ENCODE measurements around the gene MAPRE3. TPM values are rescaled to one million over a fixed set of nuclear protein-coding genes. Genes with fewer than 3 reads are reported as not detected.

MAPRE3 gene
- total RNA-seq, 1 donor from 2014 or later = 57.4 TPM

- intact Hi-C loops (cut with micrococcal nuclease) = no loop called here
- Histone ChIP-seq H3K4me1 (peaks cover 15% of the 10 kb centered on the region), H3K4me3 (no peak overlapping the region), H3K36me3 (peaks cover 67% of the 10 kb centered on the region), H3K27ac (replicated peaks) (no peak overlapping the region), H3K9me3 (replicated peaks) (no peaks in the 10 kb centered on the region), H3K27me3 (ENCODE audit: low read depth) (no peaks in the 10 kb centered on the region)
- no peak for TF ChIP-seq CTCF (IDR thresholded peaks at IDR 0.05; ENCODE audit: borderline replicate concordance)
- DNase-seq = no peak
Measured at GRCh38 chr2:27039871-27040270, 69.4 kb downstream of the MAPRE3 start.

- Histone ChIP-seq H3K27me3 (ENCODE audit: low read depth) (no peaks in the 10 kb centered on the region), H3K36me3 (peaks cover 63% of the 10 kb centered on the region)
- intact Hi-C loops (cut with micrococcal nuclease) = no loop called here
Measured at GRCh38 chr2:27040282-27040681, 69.8 kb downstream of the MAPRE3 start.

GRCh38 chr2:27041752-27042151 lies 71.3 kb downstream of the MAPRE3 start:
- intact Hi-C loops (cut with micrococcal nuclease) = no loop called here
- Histone ChIP-seq H3K9me3 (replicated peaks) (no peaks in the 10 kb centered on the region), H3K27me3 (ENCODE audit: low read depth) (no peaks in the 10 kb centered on the region), H3K4me3 (no peak overlapping the region), H3K4me1 (peaks cover 8% of the 10 kb centered on the region), H3K36me3 (peaks cover 49% of the 10 kb centered on the region), H3K27ac (replicated peaks) (no peak overlapping the region)
- no peak for TF ChIP-seq CTCF (IDR thresholded peaks at IDR 0.05; ENCODE audit: borderline replicate concordance)
- no peak for DNase-seq

More at GRCh38 chr2:27040282-27040681, 69.8 kb downstream of the MAPRE3 start:
- peaks cover 11% of the 10 kb centered on the region for H3K4me1 ChIP-seq
- no peak overlapping the region for H3K27ac ChIP-seq (replicated peaks)
- no peak overlapping the region for H3K4me3 ChIP-seq
- TF ChIP-seq CTCF (IDR thresholded peaks at IDR 0.05; ENCODE audit: borderline replicate concordance) = no peak
- H3K9me3 ChIP-seq (replicated peaks) = no peaks in the 10 kb centered on the region
- DNase-seq = no peak

- TF ChIP-seq CTCF (IDR thresholded peaks at IDR 0.05; ENCODE audit: borderline replicate concordance) = no peak
- peaks cover 44% of the 10 kb centered on the region for H3K36me3 ChIP-seq
- H3K4me1 ChIP-seq = peaks cover 8% of the 10 kb centered on the region
- H3K4me3 ChIP-seq = no peak overlapping the region
- no peaks in the 10 kb centered on the region for H3K27me3 ChIP-seq (ENCODE audit: low read depth)
- no peak for DNase-seq
- intact Hi-C loops (cut with micrococcal nuclease) = no loop called here
- H3K27ac ChIP-seq (replicated peaks) = no peak overlapping the region
- H3K9me3 ChIP-seq (replicated peaks) = no peaks in the 10 kb centered on the region
Measured at GRCh38 chr2:27042159-27042661, 71.8 kb downstream of the MAPRE3 start.

GRCh38 chr2:27042985-27043634 lies 72.7 kb downstream of the MAPRE3 start:
- H3K27ac ChIP-seq (replicated peaks) = no peak overlapping the region
- no peak for DNase-seq
- no peak overlapping the region for H3K4me3 ChIP-seq
- intact Hi-C loops (cut with micrococcal nuclease) = no loop called here
- H3K27me3 ChIP-seq (ENCODE audit: low read depth) = no peaks in the 10 kb centered on the region
- H3K4me1 ChIP-seq = peaks cover 8% of the 10 kb centered on the region
- H3K9me3 ChIP-seq (replicated peaks) = no peaks in the 10 kb centered on the region
- H3K36me3 ChIP-seq = peaks cover 35% of the 10 kb centered on the region
- TF ChIP-seq CTCF (IDR thresholded peaks at IDR 0.05; ENCODE audit: borderline replicate concordance) = no peak
